ENCODE measurements around the gene SMKR1. TPM values are rescaled to one million over a fixed set of nuclear protein-coding genes. Genes with fewer than 3 reads are reported as not detected.

The SMKR1 gene
- total RNA-seq, 1 experiment from 2014 or later: 8.9 TPM

DNA sequence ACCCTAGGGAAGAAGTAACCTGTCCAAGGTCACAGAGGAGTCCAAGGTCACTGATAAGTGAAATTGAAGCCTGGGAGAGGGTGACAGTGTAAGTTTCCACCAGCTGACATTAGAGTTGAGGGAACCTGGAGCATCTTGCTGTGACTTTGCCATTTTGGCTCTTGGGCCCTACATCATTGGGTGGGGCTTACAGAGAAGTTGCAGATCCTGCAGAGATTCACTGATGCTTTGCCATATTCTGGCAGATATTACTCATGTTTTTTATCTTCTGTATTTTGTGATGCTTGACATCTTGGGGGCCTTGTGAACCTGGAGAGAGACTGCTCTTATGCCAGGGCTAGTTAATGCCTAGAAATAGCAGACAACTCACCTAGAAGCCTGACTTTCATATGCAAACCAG is 36.5 kb downstream of the SMKR1 start:
- DNase-seq (ENCODE audit: low read depth, low spot score): no peak
- no peaks in the 10 kb centered on the region for H3K9me2 ChIP-seq (ENCODE audit: insufficient read depth)
- ChIA-PET RAD21 (ENCODE audit: low non-redundant PET in 1 of 2, low total read pairs in 2 of 2, uncharacterized antibody in 2 of 2, unreplicated experiment in 2 of 2) (no interaction called here), CTCF (no interaction called here), POLR2A (no interaction called here)
- TF ChIP-seq, protein P1, sequence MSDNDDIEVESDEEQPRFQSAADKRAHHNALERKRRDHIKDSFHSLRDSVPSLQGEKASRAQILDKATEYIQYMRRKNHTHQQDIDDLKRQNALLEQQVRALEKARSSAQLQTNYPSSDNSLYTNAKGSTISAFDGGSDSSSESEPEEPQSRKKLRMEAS (IDR thresholded peaks at IDR 0.05): no peak
- TF ChIP-seq, protein P2, sequence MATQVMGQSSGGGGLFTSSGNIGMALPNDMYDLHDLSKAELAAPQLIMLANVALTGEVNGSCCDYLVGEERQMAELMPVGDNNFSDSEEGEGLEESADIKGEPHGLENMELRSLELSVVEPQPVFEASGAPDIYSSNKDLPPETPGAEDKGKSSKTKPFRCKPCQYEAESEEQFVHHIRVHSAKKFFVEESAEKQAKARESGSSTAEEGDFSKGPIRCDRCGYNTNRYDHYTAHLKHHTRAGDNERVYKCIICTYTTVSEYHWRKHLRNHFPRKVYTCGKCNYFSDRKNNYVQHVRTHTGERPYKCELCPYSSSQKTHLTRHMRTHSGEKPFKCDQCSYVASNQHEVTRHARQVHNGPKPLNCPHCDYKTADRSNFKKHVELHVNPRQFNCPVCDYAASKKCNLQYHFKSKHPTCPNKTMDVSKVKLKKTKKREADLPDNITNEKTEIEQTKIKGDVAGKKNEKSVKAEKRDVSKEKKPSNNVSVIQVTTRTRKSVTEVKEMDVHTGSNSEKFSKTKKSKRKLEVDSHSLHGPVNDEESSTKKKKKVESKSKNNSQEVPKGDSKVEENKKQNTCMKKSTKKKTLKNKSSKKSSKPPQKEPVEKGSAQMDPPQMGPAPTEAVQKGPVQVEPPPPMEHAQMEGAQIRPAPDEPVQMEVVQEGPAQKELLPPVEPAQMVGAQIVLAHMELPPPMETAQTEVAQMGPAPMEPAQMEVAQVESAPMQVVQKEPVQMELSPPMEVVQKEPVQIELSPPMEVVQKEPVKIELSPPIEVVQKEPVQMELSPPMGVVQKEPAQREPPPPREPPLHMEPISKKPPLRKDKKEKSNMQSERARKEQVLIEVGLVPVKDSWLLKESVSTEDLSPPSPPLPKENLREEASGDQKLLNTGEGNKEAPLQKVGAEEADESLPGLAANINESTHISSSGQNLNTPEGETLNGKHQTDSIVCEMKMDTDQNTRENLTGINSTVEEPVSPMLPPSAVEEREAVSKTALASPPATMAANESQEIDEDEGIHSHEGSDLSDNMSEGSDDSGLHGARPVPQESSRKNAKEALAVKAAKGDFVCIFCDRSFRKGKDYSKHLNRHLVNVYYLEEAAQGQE (IDR thresholded peaks at IDR 0.05; ENCODE audit: low read depth): no peak
- TF ChIP-seq, protein P3, sequence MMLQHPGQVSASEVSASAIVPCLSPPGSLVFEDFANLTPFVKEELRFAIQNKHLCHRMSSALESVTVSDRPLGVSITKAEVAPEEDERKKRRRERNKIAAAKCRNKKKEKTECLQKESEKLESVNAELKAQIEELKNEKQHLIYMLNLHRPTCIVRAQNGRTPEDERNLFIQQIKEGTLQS (IDR thresholded peaks at IDR 0.05): no peak
- TF ChIP-seq FOSL1 (IDR thresholded peaks at IDR 0.05; ENCODE audit: low read depth) (no peak), EZH2 (IDR thresholded peaks at IDR 0.05) (no peak), RAD21 (IDR thresholded peaks at IDR 0.05; ENCODE audit: low read depth) (no peak), SIN3A (IDR thresholded peaks at IDR 0.05; ENCODE audit: low read depth) (no peak), CEBPB (IDR thresholded peaks at IDR 0.05; ENCODE audit: low read depth) (no peak), EZH2phosphoT487 (IDR thresholded peaks at IDR 0.05; ENCODE audit: borderline replicate concordance) (no peak)
- H4K20me1 ChIP-seq (ENCODE audit: insufficient read depth): no peaks in the 10 kb centered on the region
- no peaks in the 10 kb centered on the region for H3K27me3 ChIP-seq (ENCODE audit: insufficient read depth, low read length)
- H3K27ac ChIP-seq (ENCODE audit: low read depth, low read length): no peak overlapping the region
- H3K36me3 ChIP-seq (ENCODE audit: control insufficient read depth in 1 of 2, insufficient read depth in 2 of 2, low read length in 2 of 2): no peaks in the 10 kb centered on the region
- H3K9me3 ChIP-seq (ENCODE audit: control insufficient read depth in 1 of 2, insufficient read depth in 1 of 2, low read depth in 1 of 2, low read length in 2 of 2): no peaks in the 10 kb centered on the region
- intact Hi-C loops (cut with micrococcal nuclease): no loop called here
- no peaks in the 10 kb centered on the region for H3K79me2 ChIP-seq (ENCODE audit: insufficient read depth, low read length)
- no peaks in the 10 kb centered on the region for H3K4me1 ChIP-seq (ENCODE audit: control insufficient read depth in 1 of 2, insufficient read depth in 2 of 2, low read length in 2 of 2)
- H3K4me3 ChIP-seq (replicated peaks in 1 of 2; ENCODE audit: low read depth in 1 of 2, low read length in 2 of 2): no peak overlapping the region
- ATAC-seq: no peak
- no TSS peak for BruUV-seq (replicated peaks)
- no peak overlapping the region for H2AFZ ChIP-seq (ENCODE audit: low read depth, low read length, poor library complexity, severe bottlenecking)
- no peak overlapping the region for H3K4me2 ChIP-seq (ENCODE audit: low read length)
- H3K9ac ChIP-seq (ENCODE audit: low read length): no peak overlapping the region

All from HCT116 (cell line).